Astrocyte of the spinal cord (primary cell): Measurements from ENCODE around the gene FARP1.

Experiments
- DNase-seq: peaks from one replicate; pipeline ENCODE4 v3.0.0; 2011; ENCODE audit warnings: low read depth, low spot score
- H3K4me3 ChIP-seq: 2 replicates; pipeline ENCODE4 v1.5.1; 2011; ENCODE audit warnings: low read depth, mild to moderate bottlenecking, low read length, moderate library complexity
- in situ Hi-C: cut with HindIII; loops from 2 replicates; pipeline ENCODE4 v1.10.0; 2017; ENCODE audit warnings: low sequenced_read_pairs
- TF ChIP-seq, protein P1 (sequence below): IDR thresholded peaks from 2 replicates; pipeline ENCODE4 v1.5.1; 2012; ENCODE audit warnings: low read depth, mild to moderate bottlenecking, low read length, inconsistent platforms

FARP1 gene

DNA sequence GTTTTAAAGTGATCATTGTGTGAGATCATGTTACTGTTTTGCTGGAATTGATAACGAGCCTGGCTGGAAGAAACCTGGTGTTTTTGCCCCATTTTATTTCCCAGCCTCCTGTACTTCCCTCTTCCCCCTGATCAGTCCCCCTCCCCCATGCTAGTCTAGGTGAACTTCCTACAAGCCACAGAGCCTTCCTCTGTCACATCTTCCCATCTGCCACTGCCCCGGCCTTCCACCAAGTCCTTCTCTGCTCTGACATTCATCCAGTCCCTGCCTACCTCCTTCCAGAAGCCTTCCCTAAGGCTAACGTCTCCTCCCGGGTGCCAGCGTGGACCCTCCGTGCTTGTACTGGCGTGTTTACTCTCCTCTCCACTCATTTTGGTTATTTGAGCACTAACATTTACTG is 14.3 kb downstream of the FARP1 start:
- no peak overlapping the region for H3K4me3 ChIP-seq
- TF ChIP-seq, protein P1, sequence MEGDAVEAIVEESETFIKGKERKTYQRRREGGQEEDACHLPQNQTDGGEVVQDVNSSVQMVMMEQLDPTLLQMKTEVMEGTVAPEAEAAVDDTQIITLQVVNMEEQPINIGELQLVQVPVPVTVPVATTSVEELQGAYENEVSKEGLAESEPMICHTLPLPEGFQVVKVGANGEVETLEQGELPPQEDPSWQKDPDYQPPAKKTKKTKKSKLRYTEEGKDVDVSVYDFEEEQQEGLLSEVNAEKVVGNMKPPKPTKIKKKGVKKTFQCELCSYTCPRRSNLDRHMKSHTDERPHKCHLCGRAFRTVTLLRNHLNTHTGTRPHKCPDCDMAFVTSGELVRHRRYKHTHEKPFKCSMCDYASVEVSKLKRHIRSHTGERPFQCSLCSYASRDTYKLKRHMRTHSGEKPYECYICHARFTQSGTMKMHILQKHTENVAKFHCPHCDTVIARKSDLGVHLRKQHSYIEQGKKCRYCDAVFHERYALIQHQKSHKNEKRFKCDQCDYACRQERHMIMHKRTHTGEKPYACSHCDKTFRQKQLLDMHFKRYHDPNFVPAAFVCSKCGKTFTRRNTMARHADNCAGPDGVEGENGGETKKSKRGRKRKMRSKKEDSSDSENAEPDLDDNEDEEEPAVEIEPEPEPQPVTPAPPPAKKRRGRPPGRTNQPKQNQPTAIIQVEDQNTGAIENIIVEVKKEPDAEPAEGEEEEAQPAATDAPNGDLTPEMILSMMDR: no peak
- in situ Hi-C loops: no loop called here
- DNase-seq: no peak

DNA sequence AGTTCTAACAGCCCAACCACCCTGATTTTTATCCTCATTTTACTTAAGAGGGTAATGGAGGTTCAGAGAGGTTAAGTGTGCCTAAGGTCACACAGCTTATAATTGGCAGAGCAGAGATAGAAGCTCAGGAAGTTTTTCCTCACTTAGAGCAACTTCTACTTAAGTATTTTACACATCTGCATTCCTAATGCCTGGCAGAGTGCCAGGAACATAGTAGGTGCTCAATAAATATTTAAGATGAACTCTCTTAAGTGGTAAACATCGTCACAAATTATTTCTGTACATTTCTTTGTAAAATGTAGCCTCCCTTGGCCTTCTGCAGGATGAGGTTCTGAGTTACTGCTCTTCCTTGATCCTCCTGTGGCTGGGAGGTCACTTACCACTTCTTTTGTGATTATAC is 14.7 kb downstream of the FARP1 start:
- no peak overlapping the region for H3K4me3 ChIP-seq
- DNase-seq: no peak
- in situ Hi-C loops: no loop called here
- TF ChIP-seq, protein P1: no peak

DNA sequence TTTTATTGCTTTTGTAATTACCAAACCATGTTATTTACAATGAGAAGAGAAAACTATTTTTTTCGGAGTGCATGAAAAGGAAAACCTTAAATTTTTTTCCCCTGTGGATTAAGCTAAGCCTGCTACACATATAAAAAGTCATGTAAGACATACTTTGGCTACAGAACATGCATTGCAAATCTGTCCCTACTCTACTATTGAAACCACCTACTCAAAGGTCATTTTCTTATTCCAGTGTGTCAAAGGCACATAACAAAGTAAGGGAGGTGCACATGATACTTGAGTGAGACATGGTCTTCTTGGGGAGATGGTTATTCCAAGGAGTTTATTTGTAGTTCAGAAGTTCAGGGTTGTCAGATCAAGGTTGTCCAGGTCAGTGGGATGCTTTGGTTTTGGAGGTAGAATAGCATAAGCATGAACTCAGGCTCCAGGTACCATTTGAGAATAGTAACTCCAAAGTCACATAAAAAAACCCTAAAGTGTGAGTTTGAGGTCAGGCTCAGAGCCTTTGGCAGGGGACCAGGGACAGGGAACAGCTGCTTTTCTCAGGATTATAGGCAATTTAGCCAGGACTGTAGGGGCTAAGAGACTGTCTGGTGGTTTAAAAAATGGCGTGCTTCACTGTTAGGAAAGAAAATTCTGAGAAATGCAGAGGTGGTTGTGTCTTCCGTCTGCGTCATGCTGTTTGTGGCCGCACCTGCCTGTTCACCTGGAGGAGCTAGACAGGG is 15.4 kb downstream of the FARP1 start:
- H3K4me3 ChIP-seq: no peak overlapping the region
- in situ Hi-C loops: no loop called here
- DNase-seq: no peak
- TF ChIP-seq, protein P1: no peak

DNA sequence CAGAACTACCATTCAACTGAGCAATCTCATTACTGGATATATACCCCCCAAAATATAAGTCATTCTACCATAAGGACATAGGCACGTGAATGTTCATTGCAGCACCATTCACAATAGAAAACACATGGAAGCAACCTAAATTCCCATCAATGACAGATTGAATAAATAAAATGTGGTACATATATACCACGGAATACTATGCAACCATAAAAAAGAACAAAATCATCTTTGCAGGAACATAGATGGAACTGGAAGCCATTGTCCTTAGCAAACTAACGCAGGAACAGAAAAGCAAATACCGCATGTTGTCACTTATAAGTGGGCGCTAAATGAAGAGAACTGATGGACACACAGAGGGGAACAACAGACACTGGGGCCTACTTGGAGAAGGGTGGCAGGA is 20.0 kb downstream of the FARP1 start:
- no peak for DNase-seq
- H3K4me3 ChIP-seq: no peak overlapping the region
- TF ChIP-seq, protein P1: no peak
- in situ Hi-C loops: no loop called here

DNA sequence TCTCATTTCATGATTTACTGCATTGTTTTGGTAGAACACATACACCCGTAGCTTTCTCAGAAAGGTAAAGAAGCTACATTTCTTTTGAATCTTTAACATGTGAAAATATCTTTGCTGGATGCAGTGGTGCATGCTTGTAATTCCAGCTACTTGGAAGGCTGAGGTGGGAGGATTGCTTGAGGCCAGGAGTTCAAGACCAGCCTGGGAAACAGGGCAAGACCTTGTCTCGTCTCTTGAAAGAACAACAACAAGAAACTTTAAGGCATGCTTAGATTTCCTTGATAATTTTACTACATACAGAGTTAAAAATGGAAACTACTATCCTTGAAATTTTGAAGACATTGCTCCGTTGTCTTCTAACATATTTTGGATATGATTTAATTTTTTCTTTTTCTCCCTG is 26.4 kb downstream of the FARP1 start:
- H3K4me3 ChIP-seq: no peak overlapping the region
- in situ Hi-C loops: no loop called here
- DNase-seq: no peak
- TF ChIP-seq, protein P1: no peak

DNA sequence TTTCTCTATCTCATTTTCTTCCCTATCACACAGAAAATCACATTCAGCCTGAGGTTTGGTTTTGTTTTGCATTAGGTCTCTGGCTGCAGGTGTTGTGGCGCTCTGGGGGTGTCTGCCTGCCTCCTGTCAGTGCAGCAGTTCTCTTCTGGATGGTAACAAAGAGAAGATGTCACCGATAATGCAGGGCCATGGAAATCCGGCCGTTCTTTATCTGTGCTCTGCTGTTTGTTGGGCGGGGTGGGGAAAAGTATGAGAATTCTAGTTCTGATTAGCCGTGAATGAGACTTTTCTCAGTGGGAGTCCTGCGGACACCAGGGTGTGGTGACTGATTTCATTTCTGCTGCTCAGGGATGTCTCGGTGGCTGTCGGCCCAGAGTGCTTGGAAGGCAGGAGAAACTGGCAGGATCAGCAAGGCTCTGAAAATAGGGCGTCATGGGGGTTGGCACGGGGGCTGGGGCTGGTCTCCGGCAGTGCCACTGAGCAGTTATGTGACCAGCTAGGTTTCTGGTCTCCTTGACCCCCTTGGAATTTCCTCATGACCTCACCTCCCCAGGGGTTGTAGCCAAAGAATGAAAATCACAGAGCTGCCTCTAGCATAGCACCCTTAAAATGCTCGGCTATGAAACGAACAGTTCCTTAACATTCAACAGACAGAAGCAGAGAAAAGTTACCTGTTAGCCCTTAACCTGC is 29.2 kb downstream of the FARP1 start:
- TF ChIP-seq, protein P1: no peak
- peak; percentile 59 for DNase-seq
- in situ Hi-C loops: no loop called here
- no peak overlapping the region for H3K4me3 ChIP-seq
